ENCODE measurements around the gene CYP3A4.
"Not testable (repeated sequence)": the region's sequence is repeated elsewhere in the genome, so short reads cannot be mapped to it uniquely, and the experiment has no call there.

Gene CYP3A4

DNA sequence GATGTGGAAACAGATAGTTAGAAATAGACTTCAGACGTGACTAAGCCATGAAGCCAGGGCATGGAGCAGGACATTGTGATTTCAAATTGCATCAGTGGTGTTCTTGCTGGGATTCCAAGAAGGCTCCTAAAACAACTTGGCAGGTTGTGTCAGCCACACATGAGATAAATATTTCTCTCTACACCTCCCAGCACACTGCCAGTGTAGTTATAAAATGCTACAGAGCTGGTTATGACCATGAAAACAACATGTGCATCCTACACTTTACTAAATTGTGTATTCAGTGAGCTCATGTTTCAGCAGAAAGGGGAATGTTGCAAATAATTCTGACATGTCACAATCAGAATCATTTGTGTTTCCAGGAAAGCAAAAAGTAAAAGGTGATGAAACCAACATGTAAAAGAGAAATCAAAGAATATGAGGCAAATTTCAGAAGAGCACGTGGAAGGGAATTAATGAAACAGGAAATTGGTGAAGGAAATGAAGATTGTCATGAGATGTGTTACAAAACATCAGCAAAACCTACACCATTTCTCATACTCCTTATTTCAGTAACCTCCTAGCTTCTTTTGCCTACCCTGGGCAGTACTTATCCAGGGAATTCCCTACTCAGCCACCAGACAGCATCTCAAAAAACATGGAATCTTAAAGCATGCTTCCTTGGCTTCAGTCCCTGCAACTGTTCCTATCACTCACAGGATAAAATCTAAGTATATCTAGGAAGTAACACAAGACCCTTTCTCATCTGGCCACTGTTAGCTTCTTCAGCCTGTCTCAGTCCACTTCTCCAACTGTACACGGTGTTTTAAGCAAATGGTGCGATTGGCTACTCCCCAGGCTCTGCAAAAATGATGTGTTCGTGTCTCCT lies 43.2 kb downstream of the CYP3A4 start:
- H3K4me3 ChIP-seq (ENCODE audit: low read depth, low read length): no peak overlapping the region
- in situ Hi-C loops (cut with HindIII; ENCODE audit: low sequenced_read_pairs): no loop called here
- no peak for DNase-seq (ENCODE audit: low read depth)
- TF ChIP-seq, protein P1, sequence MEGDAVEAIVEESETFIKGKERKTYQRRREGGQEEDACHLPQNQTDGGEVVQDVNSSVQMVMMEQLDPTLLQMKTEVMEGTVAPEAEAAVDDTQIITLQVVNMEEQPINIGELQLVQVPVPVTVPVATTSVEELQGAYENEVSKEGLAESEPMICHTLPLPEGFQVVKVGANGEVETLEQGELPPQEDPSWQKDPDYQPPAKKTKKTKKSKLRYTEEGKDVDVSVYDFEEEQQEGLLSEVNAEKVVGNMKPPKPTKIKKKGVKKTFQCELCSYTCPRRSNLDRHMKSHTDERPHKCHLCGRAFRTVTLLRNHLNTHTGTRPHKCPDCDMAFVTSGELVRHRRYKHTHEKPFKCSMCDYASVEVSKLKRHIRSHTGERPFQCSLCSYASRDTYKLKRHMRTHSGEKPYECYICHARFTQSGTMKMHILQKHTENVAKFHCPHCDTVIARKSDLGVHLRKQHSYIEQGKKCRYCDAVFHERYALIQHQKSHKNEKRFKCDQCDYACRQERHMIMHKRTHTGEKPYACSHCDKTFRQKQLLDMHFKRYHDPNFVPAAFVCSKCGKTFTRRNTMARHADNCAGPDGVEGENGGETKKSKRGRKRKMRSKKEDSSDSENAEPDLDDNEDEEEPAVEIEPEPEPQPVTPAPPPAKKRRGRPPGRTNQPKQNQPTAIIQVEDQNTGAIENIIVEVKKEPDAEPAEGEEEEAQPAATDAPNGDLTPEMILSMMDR (IDR thresholded peaks at IDR 0.05; ENCODE audit: low read depth, low read length, missing control alignments): no peak

DNA sequence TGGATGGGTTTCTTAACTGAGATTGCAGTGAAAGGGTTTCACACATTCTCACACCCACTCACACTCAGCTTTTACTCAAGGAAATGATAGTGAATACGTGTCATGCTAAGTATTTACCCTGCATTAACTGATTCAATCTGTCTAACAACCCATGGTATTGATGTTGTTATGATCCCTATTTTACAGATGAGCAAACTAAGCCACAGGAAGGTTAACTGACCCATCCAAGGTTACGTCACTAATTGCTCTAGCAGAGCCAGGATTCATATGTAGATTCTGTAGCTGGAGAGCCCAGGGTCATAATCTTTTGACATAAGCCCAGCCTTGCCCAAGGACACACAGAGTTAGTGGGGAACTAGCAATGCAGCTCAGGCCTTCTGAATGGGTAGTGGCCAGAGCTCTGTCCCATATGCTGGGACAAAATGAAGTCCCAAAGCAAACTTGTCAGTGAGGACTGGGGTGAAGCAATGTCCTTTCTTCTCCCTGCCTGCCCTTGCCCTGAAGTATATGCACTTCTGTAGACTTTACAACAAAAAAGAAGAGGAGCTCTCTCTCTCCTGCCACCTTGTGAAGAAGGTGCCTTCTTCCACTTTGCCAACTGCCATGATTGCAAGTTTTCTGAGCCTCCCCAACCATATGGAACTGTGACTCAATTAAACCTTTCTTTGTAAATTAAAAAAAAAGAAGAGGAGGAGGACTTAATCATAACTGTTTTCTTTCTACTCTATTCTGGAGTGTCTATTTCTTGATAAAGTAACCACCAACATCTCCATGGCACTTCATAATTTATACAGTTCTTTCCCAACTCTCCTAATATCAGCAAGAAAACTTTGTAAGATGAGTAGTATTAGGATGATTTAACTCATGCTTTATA lies 44.0 kb downstream of the CYP3A4 start:
- no peak for DNase-seq (ENCODE audit: low read depth)
- no peak overlapping the region for H3K4me3 ChIP-seq (ENCODE audit: low read depth, low read length)
- in situ Hi-C loops (cut with HindIII; ENCODE audit: low sequenced_read_pairs): no loop called here
- TF ChIP-seq, protein P1 (IDR thresholded peaks at IDR 0.05; ENCODE audit: low read depth, low read length, missing control alignments): no peak

DNA sequence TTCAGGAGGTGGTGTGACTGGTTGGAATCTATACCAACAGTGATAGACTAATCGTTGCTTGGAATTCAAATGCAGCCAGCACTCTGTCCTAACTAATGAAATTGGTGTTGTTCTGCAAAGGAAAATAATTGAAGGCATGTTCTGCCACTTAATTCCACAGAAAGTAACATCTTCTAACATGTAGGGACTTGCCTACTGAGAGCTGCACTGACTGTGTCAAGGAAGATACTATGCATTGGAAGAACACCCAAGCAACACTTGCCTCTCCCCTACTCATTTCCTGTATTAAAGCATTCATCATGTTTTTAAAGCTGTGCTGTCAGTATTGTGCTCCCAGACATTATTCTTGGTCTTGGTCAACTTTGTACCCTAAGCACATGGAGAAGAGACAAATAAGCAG lies 46.3 kb downstream of the CYP3A4 start:
- no peak for DNase-seq (ENCODE audit: low read depth)
- in situ Hi-C loops (cut with HindIII; ENCODE audit: low sequenced_read_pairs): no loop called here
- TF ChIP-seq, protein P1 (IDR thresholded peaks at IDR 0.05; ENCODE audit: low read depth, low read length, missing control alignments): no peak
- no peak overlapping the region for H3K4me3 ChIP-seq (ENCODE audit: low read depth, low read length)

DNA sequence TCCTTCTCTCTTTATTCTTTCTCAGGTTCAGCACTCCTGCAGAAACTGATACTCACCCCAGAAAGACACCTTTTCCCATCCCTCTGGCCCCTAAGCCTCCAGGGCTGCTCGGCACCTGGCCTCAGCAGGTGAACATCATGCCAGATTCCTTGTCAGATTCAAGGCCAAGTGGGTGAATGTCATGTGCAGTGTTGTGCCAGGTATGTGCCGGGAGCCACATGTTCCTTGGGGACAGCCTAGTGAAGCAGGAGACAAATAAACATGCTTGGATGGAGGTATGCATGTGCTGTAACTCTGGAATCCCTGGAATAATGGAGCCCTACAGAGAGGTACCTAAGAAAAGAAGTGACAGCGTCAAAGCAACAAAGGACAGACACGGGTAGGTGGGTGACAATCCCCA lies 47.3 kb downstream of the CYP3A4 start:
- H3K4me3 ChIP-seq (ENCODE audit: low read depth, low read length); in situ Hi-C loops (cut with HindIII; ENCODE audit: low sequenced_read_pairs); DNase-seq (ENCODE audit: low read depth): not testable (repeated sequence)

DNA sequence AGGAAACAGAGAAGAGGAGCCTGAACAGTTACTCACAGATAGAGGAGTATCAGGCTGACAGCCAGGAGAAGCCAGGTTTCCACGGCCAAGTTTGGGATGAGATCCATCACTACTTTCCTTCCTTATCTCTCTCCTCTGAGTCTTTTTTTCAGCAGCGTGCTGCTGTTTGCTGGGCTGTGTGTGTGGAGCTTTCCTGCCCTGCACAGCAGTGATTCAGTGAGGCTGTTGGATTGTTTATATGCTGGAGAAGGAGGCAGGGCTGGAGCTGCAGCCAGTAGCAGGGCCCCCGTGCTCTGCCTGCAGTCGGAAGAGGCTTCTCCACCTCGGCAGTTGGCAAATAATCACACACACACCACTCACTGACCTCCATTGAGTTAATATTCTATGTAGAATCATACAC lies 49.0 kb downstream of the CYP3A4 start, which contains the start of gene CYP3A7:
TSS of gene CYP3A7 (minus strand) at position 210 of the 400 bp plus-strand sequence. CDS start at position 107, 103 bp downstream.
- in situ Hi-C loops (cut with HindIII; ENCODE audit: low sequenced_read_pairs): no loop called here

DNA sequence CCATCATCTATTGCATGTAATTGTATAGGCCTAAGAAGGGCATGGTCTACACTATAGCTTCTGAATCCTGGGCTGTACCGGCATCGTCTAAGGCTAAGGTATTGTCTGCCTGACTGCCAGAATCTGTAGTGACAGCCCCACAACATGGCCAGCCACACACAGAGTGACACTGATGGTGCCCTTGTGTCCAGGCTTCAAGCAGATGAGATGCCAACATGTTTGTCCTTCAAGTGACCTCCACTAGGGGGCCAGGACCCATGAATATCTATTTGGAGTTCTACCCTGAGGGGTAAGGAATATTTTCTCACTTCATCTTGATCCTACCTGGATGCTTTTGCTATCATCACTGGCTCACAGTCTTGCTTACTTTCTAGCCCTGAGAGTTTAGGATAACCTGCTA lies 50.5 kb downstream of the CYP3A4 start:
- in situ Hi-C loops (cut with HindIII; ENCODE audit: low sequenced_read_pairs): no loop called here
- TF ChIP-seq, protein P1 (IDR thresholded peaks at IDR 0.05; ENCODE audit: low read depth, low read length, missing control alignments): no peak
- DNase-seq (ENCODE audit: low read depth): no peak
- no peak overlapping the region for H3K4me3 ChIP-seq (ENCODE audit: low read depth, low read length)

More for the DNA sequence above, 49.0 kb downstream of the CYP3A4 start, which contains the start of gene CYP3A7:
- DNase-seq (ENCODE audit: low read depth): no peak
- no peak within 1 kb of the TSS for H3K4me3 ChIP-seq (ENCODE audit: low read depth, low read length)
- TF ChIP-seq, protein P1 (IDR thresholded peaks at IDR 0.05; ENCODE audit: low read depth, low read length, missing control alignments): no peak
